Ovary (tissue), 3 donors: Measurements from ENCODE around the gene STAT3.
"Not testable (repeated sequence)": the region's sequence is repeated elsewhere in the genome, so short reads cannot be mapped to it uniquely, and the experiment has no call there.

Source experiments
- CTCF ChIP-seq, 3 donors: fragments of 450-650 bp in 2 of 3; fragments of 200-600 bp in 1 of 3; IDR thresholded peaks; one replicate each; pipeline versions ENCODE4 v1.5.1 to v1.8.0; 2016 to 2022; ENCODE audit warnings: antibody characterized with exemption in 3 of 3, mild to moderate bottlenecking in 1 of 3
- EP300 ChIP-seq: sonication (generic); formaldehyde crosslinking; IDR thresholded peaks from one replicate; pipeline ENCODE4 v1.6.1; 2017; ENCODE audit warnings: antibody characterized with exemption
- POLR2A ChIP-seq: fragments of 450-650 bp; IDR thresholded peaks from one replicate; pipeline ENCODE4 v1.6.1; 2017; ENCODE audit warnings: antibody characterized with exemption, mild to moderate bottlenecking, moderate library complexity
- donor health status: DM: no; HTN: no; CAD: no.

GRCh38 chr17:42391439-42391838 is 3.2 kb upstream of the STAT3 start:
- TF ChIP-seq CTCF (IDR thresholded peaks at IDR 0.05); POLR2A; EP300: not testable (repeated sequence)
